ENCODE measurements around the gene ASIC5. TPM values are rescaled to one million over a fixed set of nuclear protein-coding genes. Genes with fewer than 3 reads are reported as not detected.

Gene ASIC5
- total RNA-seq, 1 experiment from 2014 or later: not detected

Other genes starting within 250 kb of the ASIC5 start
- 0.10 TPM in 1 of 2 replicates, not detected in the other for gene GUCY1A1, start 199.4 kb downstream of the ASIC5 start, total RNA-seq (2014; rRNA removed; shearing (Covaris generic))
- 3.3 and 5.1 TPM in 2 replicates for gene GUCY1B1, start 107.3 kb downstream of the ASIC5 start, total RNA-seq (2014; rRNA removed; shearing (Covaris generic))
- not detected in 2 replicates for gene TDO2, start 37.4 kb upstream of the ASIC5 start, total RNA-seq (2014; rRNA removed; shearing (Covaris generic))
- 1.5 and 1.6 TPM in 2 replicates for gene CTSO, start 87.6 kb upstream of the ASIC5 start, total RNA-seq (2014; rRNA removed; shearing (Covaris generic))

All from H7 (cell line).